Naive thymus-derived CD8-positive, alpha-beta T cell (primary cell): ENCODE data around the gene POU2AF2. TPM values are rescaled to one million over a fixed set of nuclear protein-coding genes. Genes with fewer than 3 reads are reported as not detected.
A peak's percentile ranks its signal among the peaks of the same experiment; 100 is the strongest.
"Not testable (repeated sequence)": the region's sequence is repeated elsewhere in the genome, so short reads cannot be mapped to it uniquely, and the experiment has no call there.

Experiments
- ATAC-seq, 2 donors: fragments of 150-1000 bp; cut with Tn5 transposase in 1 of 2; sonication (Bioruptor Pico), chemical (Tn5 transposase) in 1 of 2; 1 replicate in 1 of 2; 2 replicates in 1 of 2; pipeline ENCODE4 v1.10.0; 2021; ENCODE audit warnings: mild to moderate bottlenecking in 2 of 2, moderate library complexity in 2 of 2
- POLR2A ChIA-PET: fragments of 350-600 bp; sonication (Branson Sonifier 250); formaldehyde crosslinking; loops from one replicate; lab custom pipeline; 2021; ENCODE audit warnings: antibody characterized with exemption; lab: Charles Lee
- DNase-seq, 10 donors: peaks; one replicate each; pipeline versions ENCODE4 v3.0.0 to v3.0.0-alpha.2; 2020 to 2022
- H3K27ac Mint-ChIP-seq, 10 donors: one replicate each; pipeline ENCODE4 v1.8.0; 2020 to 2022; ENCODE audit warnings: mild to moderate bottlenecking in 10 of 10, mixed read lengths in 10 of 10, moderate library complexity in 4 of 10, inconsistent platforms in 1 of 10
- H3K27me3 Mint-ChIP-seq, 5 donors: one replicate each; pipeline ENCODE4 v1.8.0; 2021 to 2022; ENCODE audit warnings: mixed read lengths in 5 of 5
- H3K36me3 Mint-ChIP-seq, 3 donors: one replicate each; pipeline ENCODE4 v1.8.0; 2020 to 2022; ENCODE audit warnings: mixed read lengths in 3 of 3, mild to moderate bottlenecking in 2 of 3, inconsistent platforms in 1 of 3
- H3K4me1 Mint-ChIP-seq, 4 donors: one replicate each; pipeline ENCODE4 v1.8.0; 2021 to 2022; ENCODE audit warnings: mixed read lengths in 4 of 4
- H3K4me3 Mint-ChIP-seq, 10 donors: one replicate each; pipeline ENCODE4 v1.8.0; 2020 to 2022; ENCODE audit warnings: mild to moderate bottlenecking in 10 of 10, mixed read lengths in 10 of 10, moderate library complexity in 6 of 10, inconsistent platforms in 1 of 10
- H3K9me3 Mint-ChIP-seq, 9 donors: one replicate each; pipeline ENCODE4 v1.8.0; 2020 to 2022; ENCODE audit warnings: mixed read lengths in 9 of 9, mild to moderate bottlenecking in 3 of 9, inconsistent platforms in 1 of 9, moderate library complexity in 1 of 9
- polyA plus RNA-seq, 3 donors: library from polyadenylated mRNA; unstranded; fragments of 300-500 nt; fragmentation: Illumina TruSeq; gene quantifications; one replicate each; pipeline ENCODE4 v1.2.3, GENCODE V29; 2021
- total RNA-seq, 8 experiments: library from RNA in 2 of 8; stranded (reverse) in 2 of 8; gene quantifications; one replicate each; pipeline ENCODE4 v1.2.3 and lab custom pipeline; 2021 to 2026

The POU2AF2 gene, protein sequence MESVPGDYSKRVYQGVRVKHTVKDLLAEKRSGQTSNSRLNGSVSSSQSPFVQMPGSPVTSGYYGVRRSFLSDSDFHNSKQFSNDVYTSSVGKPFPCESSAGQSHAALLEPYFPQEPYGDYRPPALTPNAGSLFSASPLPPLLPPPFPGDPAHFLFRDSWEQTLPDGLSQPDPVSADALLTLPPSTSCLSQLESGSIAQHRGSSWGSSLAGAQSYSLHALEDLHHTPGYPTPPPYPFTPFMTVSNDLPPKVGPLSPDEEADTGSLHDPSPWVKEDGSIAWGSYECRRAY
- total RNA-seq (not detected), polyA plus RNA-seq (not detected), total RNA-seq (lab: John Stamatoyannopoulos, UW) (0 reads per million in 6 experiments)

GRCh38 chr11:111245425-111245824 lies at the start of gene POU2AF2:
Gene POU2AF2 (plus strand): TSS chr11:111245725. CDS start chr11:111245854, 129 bp downstream.
- POLR2A ChIA-PET = no interaction called here
- ATAC-seq = no peak
- H3K27me3 Mint-ChIP-seq = peaks cover 18 to 40% (median 31%) of the 10 kb centered on the region in 5 donors

GRCh38 chr11:111200010-111200534 lies 45.5 kb upstream of the POU2AF2 start:
- no peak for ATAC-seq
- Mint-ChIP-seq H3K27ac (no peak overlapping the region), H3K27me3 (peaks cover 5 to 27% (median 14%) of the 10 kb centered on the region in 5 donors), H3K36me3 (no peaks in the 10 kb centered on the region), H3K4me3 (no peak overlapping the region), H3K9me3 (no peaks in the 10 kb centered on the region), H3K4me1 (no peaks in the 10 kb centered on the region)
- POLR2A ChIA-PET = no interaction called here
- no peak for DNase-seq

More at GRCh38 chr11:111245425-111245824, at the start of gene POU2AF2:
- Mint-ChIP-seq H3K4me1 (no peaks in the 10 kb centered on the region), H3K4me3 (no peak within 1 kb of the TSS), H3K9me3 (no peaks in the 10 kb centered on the region), H3K36me3 (no peaks in the 10 kb centered on the region), H3K27ac (no peak within 1 kb of the TSS)
- DNase-seq = no peak

DNA sequence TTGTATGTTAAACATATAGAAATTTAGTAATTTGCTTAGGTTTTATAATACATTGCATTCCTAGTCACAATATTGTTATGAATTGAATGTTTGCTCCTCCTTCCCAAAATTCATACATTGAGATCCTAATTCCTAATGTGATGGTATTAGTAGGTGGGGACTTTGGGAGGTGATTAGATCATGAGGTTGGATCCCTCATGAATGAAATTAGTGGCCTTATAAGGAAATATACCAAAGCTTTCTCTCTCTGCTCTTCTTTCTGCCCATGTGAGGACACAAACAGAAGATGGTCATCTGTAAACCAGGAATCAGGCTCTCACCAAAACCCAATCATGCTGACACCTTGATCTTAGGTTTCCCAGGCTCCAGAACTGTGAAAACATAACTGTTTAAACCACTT lies 41.3 kb upstream of the POU2AF2 start:
- peaks cover 2 to 26% (median 10%) of the 10 kb centered on the region in 5 donors for H3K27me3 Mint-ChIP-seq
- H3K36me3 Mint-ChIP-seq = no peaks in the 10 kb centered on the region
- POLR2A ChIA-PET = no interaction called here

GRCh38 chr11:111205632-111206385 lies 39.7 kb upstream of the POU2AF2 start:
- no peak overlapping the region for H3K4me3 Mint-ChIP-seq
- no peaks in the 10 kb centered on the region for H3K36me3 Mint-ChIP-seq
- H3K9me3 Mint-ChIP-seq = no peaks in the 10 kb centered on the region
- no peak for ATAC-seq
- DNase-seq = no peak
- POLR2A ChIA-PET = no interaction called here
- H3K27me3 Mint-ChIP-seq = peaks cover 2 to 26% (median 10%) of the 10 kb centered on the region in 5 donors
- H3K4me1 Mint-ChIP-seq = no peaks in the 10 kb centered on the region
- H3K27ac Mint-ChIP-seq = no peak overlapping the region

More for the DNA sequence above, 41.3 kb upstream of the POU2AF2 start:
- Mint-ChIP-seq H3K4me1 (no peaks in the 10 kb centered on the region), H3K27ac (no peak overlapping the region), H3K9me3 (no peaks in the 10 kb centered on the region), H3K4me3 (no peak overlapping the region)
- DNase-seq (no peak), ATAC-seq (no peak)

GRCh38 chr11:111206472-111206871 lies 39.1 kb upstream of the POU2AF2 start:
- Mint-ChIP-seq H3K4me1 (no peaks in the 10 kb centered on the region), H3K4me3 (no peak overlapping the region), H3K9me3 (no peaks in the 10 kb centered on the region), H3K36me3 (no peaks in the 10 kb centered on the region), H3K27me3 (peaks cover 4 to 26% (median 11%) of the 10 kb centered on the region in 5 donors), H3K27ac (no peak overlapping the region)
- POLR2A ChIA-PET = no interaction called here
- ATAC-seq = no peak
- no peak for DNase-seq

- Mint-ChIP-seq H3K27ac (no peak overlapping the region), H3K36me3 (no peaks in the 10 kb centered on the region), H3K4me1 (no peaks in the 10 kb centered on the region), H3K9me3 (no peaks in the 10 kb centered on the region), H3K4me3 (no peak overlapping the region), H3K27me3 (peaks cover 8 to 26% (median 14%) of the 10 kb centered on the region in 5 donors)
- ATAC-seq (no peak), DNase-seq (no peak)
- POLR2A ChIA-PET = no interaction called here
Measured at GRCh38 chr11:111207213-111207612, 38.3 kb upstream of the POU2AF2 start.

DNA sequence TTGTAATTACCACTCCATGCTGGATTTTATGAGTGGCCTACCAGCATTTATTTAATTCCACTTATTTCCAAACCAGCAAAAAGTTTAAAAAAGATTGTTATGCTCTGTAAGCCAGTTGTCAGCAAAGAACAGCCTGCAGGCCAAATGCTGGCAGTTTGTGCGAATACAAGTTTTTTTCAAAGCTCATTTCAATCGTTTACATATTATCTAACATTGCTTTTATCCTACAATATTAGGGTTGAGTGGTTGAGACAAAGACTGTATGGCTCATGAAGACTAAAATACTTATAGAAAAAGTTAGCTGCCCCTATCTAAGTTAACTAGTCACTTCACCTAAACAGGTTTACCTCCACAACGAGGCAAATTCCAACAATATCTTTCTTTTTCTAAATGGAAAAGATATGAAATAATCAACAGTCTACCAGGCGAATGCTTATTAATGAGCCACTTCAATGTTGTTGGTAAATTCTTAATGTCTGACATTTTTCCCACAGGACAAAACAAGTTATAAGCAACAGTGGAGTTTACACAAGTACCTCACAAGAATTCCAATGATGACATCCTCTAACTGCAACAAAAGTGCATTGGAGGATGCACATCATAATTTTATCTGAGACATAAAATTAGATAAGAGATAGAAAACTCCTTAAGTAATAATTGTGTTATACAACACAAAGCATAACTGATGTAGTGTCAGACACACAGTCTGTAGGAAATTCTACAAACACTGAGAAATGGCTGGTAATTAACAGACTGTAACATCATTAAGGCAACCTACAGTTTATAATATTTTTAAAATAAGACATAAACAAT lies 35.8 kb upstream of the POU2AF2 start:
- no peaks in the 10 kb centered on the region for H3K4me1 Mint-ChIP-seq
- H3K27ac Mint-ChIP-seq = no peak overlapping the region
- DNase-seq = no peak
- no peak for ATAC-seq
- H3K27me3 Mint-ChIP-seq = peaks cover 2 to 30% (median 17%) of the 10 kb centered on the region in 5 donors
- no peaks in the 10 kb centered on the region for H3K9me3 Mint-ChIP-seq
- no peaks in the 10 kb centered on the region for H3K36me3 Mint-ChIP-seq
- POLR2A ChIA-PET = no interaction called here
- no peak overlapping the region for H3K4me3 Mint-ChIP-seq

GRCh38 chr11:111213256-111213655 lies 32.3 kb upstream of the POU2AF2 start:
- Mint-ChIP-seq H3K27me3 (peaks cover 2 to 37% (median 16%) of the 10 kb centered on the region in 5 donors), H3K36me3 (no peaks in the 10 kb centered on the region), H3K4me3 (no peak overlapping the region), H3K9me3 (peaks cover 0 to 2% (median 0%) of the 10 kb centered on the region in 9 donors), H3K4me1 (no peaks in the 10 kb centered on the region), H3K27ac (no peak overlapping the region)
- ATAC-seq (no peak), DNase-seq (no peak)
- POLR2A ChIA-PET = no interaction called here

DNA sequence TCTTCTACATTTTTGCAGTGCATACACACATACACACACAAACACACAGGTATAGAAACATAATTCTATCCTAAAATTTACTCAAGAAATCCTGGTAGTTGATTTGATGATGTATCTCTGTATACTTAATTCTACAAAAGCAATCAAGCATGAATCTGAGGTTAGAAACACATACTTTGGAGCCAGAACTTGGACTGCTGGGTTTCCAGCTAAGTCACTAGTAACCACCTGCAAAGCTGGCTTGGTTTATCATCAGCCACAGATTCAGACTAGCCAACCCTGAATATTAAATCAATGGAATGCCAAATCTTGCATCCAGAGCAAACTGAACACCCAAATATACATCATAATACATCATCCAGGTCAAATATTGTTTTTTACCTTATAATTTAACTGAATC lies 24.8 kb upstream of the POU2AF2 start:
- POLR2A ChIA-PET = no interaction called here
- H3K4me3 Mint-ChIP-seq = no peak overlapping the region
- no peak for ATAC-seq

GRCh38 chr11:111221208-111221607 lies 24.3 kb upstream of the POU2AF2 start:
- peak overlapping the region in 1 of 10 donors; percentile 31 for H3K4me3 Mint-ChIP-seq
- H3K4me1 Mint-ChIP-seq = peaks cover 9 to 12% (median 11%) of the 10 kb centered on the region in 4 donors
- peaks cover 0 to 8% (median 0%) of the 10 kb centered on the region in 3 donors for H3K36me3 Mint-ChIP-seq
- POLR2A ChIA-PET = no interaction called here
- H3K27ac Mint-ChIP-seq = no peak overlapping the region
- no peak for ATAC-seq
- DNase-seq = no peak
- H3K27me3 Mint-ChIP-seq = peaks cover 21 to 65% (median 30%) of the 10 kb centered on the region in 5 donors
- H3K9me3 Mint-ChIP-seq = peaks cover 0 to 7% (median 0%) of the 10 kb centered on the region in 9 donors

More for the DNA sequence above, 24.8 kb upstream of the POU2AF2 start:
- H3K9me3 Mint-ChIP-seq = peaks cover 0 to 7% (median 0%) of the 10 kb centered on the region in 9 donors
- no peak for DNase-seq
- H3K4me1 Mint-ChIP-seq = peaks cover 9 to 12% (median 11%) of the 10 kb centered on the region in 4 donors
- H3K27me3 Mint-ChIP-seq = peaks cover 21 to 66% (median 32%) of the 10 kb centered on the region in 5 donors
- no peak overlapping the region for H3K27ac Mint-ChIP-seq
- H3K36me3 Mint-ChIP-seq = peaks cover 0 to 8% (median 0%) of the 10 kb centered on the region in 3 donors

GRCh38 chr11:111221936-111222335 lies 23.6 kb upstream of the POU2AF2 start:
- H3K27ac Mint-ChIP-seq, H3K9me3 Mint-ChIP-seq, DNase-seq, ATAC-seq, H3K4me3 Mint-ChIP-seq, H3K36me3 Mint-ChIP-seq, POLR2A ChIA-PET: not testable (repeated sequence)
- peaks cover 9 to 12% (median 11%) of the 10 kb centered on the region in 4 donors for H3K4me1 Mint-ChIP-seq
- peaks cover 21 to 67% (median 30%) of the 10 kb centered on the region in 5 donors for H3K27me3 Mint-ChIP-seq

DNA sequence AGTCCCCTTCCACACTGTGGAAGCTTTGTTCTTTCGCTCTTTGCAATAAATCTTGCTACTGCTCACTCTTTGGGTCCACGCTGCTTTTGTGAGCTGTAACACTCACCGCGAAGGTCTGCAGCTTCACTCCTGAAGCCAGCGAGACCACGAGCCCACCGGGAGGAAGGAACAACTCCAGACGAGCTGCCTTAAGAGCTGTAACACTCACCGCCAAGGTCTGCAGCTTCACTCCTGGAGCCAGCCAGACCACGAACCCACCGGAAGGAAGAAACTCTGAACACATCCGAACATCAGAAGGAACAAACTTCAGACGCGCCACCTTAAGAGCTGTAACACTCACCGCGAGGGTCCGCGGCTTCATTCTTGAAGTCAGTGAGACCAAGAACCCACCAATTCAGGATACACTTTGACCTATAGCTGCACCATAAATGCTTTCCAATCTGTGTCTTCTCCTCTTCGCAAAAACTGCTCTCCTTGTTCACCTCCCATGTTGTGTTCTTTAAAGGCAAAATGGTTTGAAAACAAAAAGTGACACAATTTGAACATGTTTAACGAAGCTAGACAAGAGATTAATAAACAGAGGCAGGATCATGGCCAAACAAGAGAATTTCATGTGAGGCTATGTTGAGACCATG lies 22.6 kb upstream of the POU2AF2 start:
- H3K27ac Mint-ChIP-seq = peak overlapping the region in 2 of 10 donors; percentile 16 to 31
- peak in 7 of 10 donors; percentile 4 to 56 (median 35) for DNase-seq

More for the DNA sequence above, 22.6 kb upstream of the POU2AF2 start:
- H3K27me3 Mint-ChIP-seq = peaks cover 21 to 67% (median 30%) of the 10 kb centered on the region in 5 donors
- H3K36me3 Mint-ChIP-seq, ATAC-seq, H3K9me3 Mint-ChIP-seq, POLR2A ChIA-PET: not testable (repeated sequence)
- peak overlapping the region; percentile 59 to 89 (median 84) for H3K4me3 Mint-ChIP-seq
- H3K4me1 Mint-ChIP-seq = peaks cover 9 to 12% (median 11%) of the 10 kb centered on the region in 4 donors
